K562 (cell line): ENCODE data around the gene TP53I13. TPM values are rescaled to one million over a fixed set of nuclear protein-coding genes. Genes with fewer than 3 reads are reported as not detected.

ENCODE experiments used
- ATAC-seq: fragments of 200-7000 bp; cut with Tn5 transposase; 3 replicates; pipeline ENCODE4 v1.9.1; 2020; ENCODE audit warnings: moderate library complexity
- BruUV-seq: library from RNA; stranded (reverse); fragments of 400-500 nt; replicated peaks from 2 replicates; lab custom pipeline; 2021; lab: Mats Ljungman, UMichigan
- CTCF ChIA-PET: fragments of 300-600 bp; formaldehyde crosslinking; extraction: SDS; loops from one replicate; lab custom pipeline; 2021; ENCODE audit warnings: low intra/inter-chr PET ratio; lab: Yijun Ruan, JAX
- POLR2A ChIA-PET: fragments of 300-600, 350-650 bp; sonication (Branson Sonifier 250); formaldehyde crosslinking; extraction: SDS; loops from one replicate; lab custom pipeline; 2021; ENCODE audit warnings: antibody characterized with exemption, inconsistent platforms; lab: Yijun Ruan, JAX
- DNase-seq, 4 experiments: peaks; one replicate each; pipeline versions ENCODE4 v3.0.0 to v3.0.0-alpha.2; 2011 to 2018; ENCODE audit warnings: low spot score in 3 of 4, mixed read lengths in 3 of 4; ENCODE audit errors: extremely low read depth in 1 of 4
- FAIRE-seq: peaks from 2 replicates; lab custom pipeline; 2011; peaks lifted over from hg19 to GRCh38; lab: Jason Lieb, UNC
- H2AFZ ChIP-seq: 2 replicates; pipeline ENCODE4 v1.6.0; 2011; ENCODE audit warnings: low read depth, low read length, control low read depth, inconsistent platforms
- H3K27ac ChIP-seq: fragments of 200-600 bp; 3 replicates; pipeline ENCODE4 v1.8.0; 2011; ENCODE audit warnings: low read depth, mild to moderate bottlenecking, control low read depth, inconsistent platforms, low read length, moderate library complexity, mixed read lengths; ENCODE audit errors: extremely low read depth
- H3K27me3 ChIP-seq, 2 experiments: fragments of 300-600 bp in 1 of 2; 2 replicates in 1 of 2; 3 replicates in 1 of 2; pipeline versions ENCODE4 v1.6.0 to v1.8.0; 2011; ENCODE audit warnings: inconsistent platforms in 2 of 2, low read length in 2 of 2, mild to moderate bottlenecking in 1 of 2, mixed read lengths in 1 of 2, moderate library complexity in 1 of 2; ENCODE audit not compliant: control insufficient read depth in 2 of 2, insufficient read depth in 2 of 2
- H3K36me3 ChIP-seq: fragments of 300-600 bp; 3 replicates; pipeline ENCODE4 v1.8.0; 2011; ENCODE audit warnings: mild to moderate bottlenecking, low read length, inconsistent platforms; ENCODE audit not compliant: control insufficient read depth, insufficient read depth
- H3K4me1 ChIP-seq, 2 experiments: fragments of 200-600 bp in 1 of 2; replicated peaks in 1 of 2; 2 replicates in 1 of 2; 3 replicates in 1 of 2; pipeline versions ENCODE4 v1.5.1 to v1.8.0; 2011; ENCODE audit warnings: inconsistent platforms in 2 of 2, low read length in 2 of 2, mild to moderate bottlenecking in 1 of 2, mixed read lengths in 1 of 2, moderate library complexity in 1 of 2; ENCODE audit not compliant: control insufficient read depth in 2 of 2, insufficient read depth in 2 of 2
- H3K4me2 ChIP-seq: 2 replicates; pipeline ENCODE4 v1.6.1; 2011; ENCODE audit warnings: low read length, control low read depth, inconsistent platforms, mixed read lengths; ENCODE audit not compliant: insufficient read depth
- H3K4me3 ChIP-seq: fragments of 200-600 bp; sonication (generic), shearing (Covaris generic); 2 replicates; pipeline ENCODE4 v1.5.1; 2016; ENCODE audit warnings: control low read depth, inconsistent platforms
- H3K79me2 ChIP-seq: fragments of 200-600 bp; 3 replicates; pipeline ENCODE4 v1.8.0; 2011; ENCODE audit warnings: low read length, inconsistent platforms; ENCODE audit not compliant: control insufficient read depth, insufficient read depth
- H3K9ac ChIP-seq, 2 experiments: 2 replicates each; pipeline versions ENCODE4 v1.6.0 to v1.6.1; 2011; ENCODE audit warnings: low read depth in 2 of 2, low read length in 2 of 2, control low read depth in 1 of 2, inconsistent platforms in 1 of 2, mild to moderate bottlenecking in 1 of 2, mixed read lengths in 1 of 2; ENCODE audit not compliant: insufficient read depth in 1 of 2
- H3K9me1 ChIP-seq: one replicate; pipeline ENCODE4 v1.6.0; 2011; ENCODE audit warnings: inconsistent platforms, mild to moderate bottlenecking, low read length, moderate library complexity; ENCODE audit not compliant: control insufficient read depth, insufficient read depth
- H3K9me3 ChIP-seq: replicated peaks from 2 replicates; pipeline ENCODE4 v1.5.1; 2011; ENCODE audit warnings: low read depth, low read length, inconsistent platforms; ENCODE audit not compliant: control insufficient read depth, insufficient read depth
- H4K20me1 ChIP-seq: replicated peaks from 2 replicates; pipeline ENCODE4 v1.6.1; 2011; ENCODE audit warnings: low read length, inconsistent platforms, mixed read lengths; ENCODE audit not compliant: control insufficient read depth, insufficient read depth
- LCOR ChIP-seq: sonication (generic); formaldehyde crosslinking; IDR thresholded peaks from 2 replicates; pipeline ENCODE4 v1.8.0; 2022; ENCODE audit warnings: mild to moderate bottlenecking, missing genetic modification reagents
- MCM5 ChIP-seq: fragments of 450-650 bp; IDR thresholded peaks from 2 replicates; pipeline ENCODE4 v1.6.1; 2016; ENCODE audit warnings: low read depth
- NFE2L1 ChIP-seq: fragments of 450-650 bp; IDR thresholded peaks from 2 replicates; pipeline ENCODE4 v1.6.1; 2016; ENCODE audit warnings: missing genetic modification characterization, low read depth, mild to moderate bottlenecking, missing compliant biosample characterization, moderate library complexity, borderline replicate concordance
- NFRKB ChIP-seq: fragments of 450-650 bp; IDR thresholded peaks from 2 replicates; pipeline ENCODE4 v1.6.1; 2016; ENCODE audit warnings: low read depth
- SP1 ChIP-seq: sonication (generic); formaldehyde crosslinking; IDR thresholded peaks from 2 replicates; pipeline ENCODE4 v1.8.1; 2022; ENCODE audit warnings: mild to moderate bottlenecking, missing genetic modification reagents
- SRSF7 ChIP-seq: fragments of 200-400 bp; formaldehyde crosslinking; optimal IDR thresholded peaks from 2 replicates; pipeline ENCODE3; 2017; ENCODE audit warnings: mild to moderate bottlenecking, low read depth, low read length
- TCF7 ChIP-seq: sonication (generic); IDR thresholded peaks from 2 replicates; pipeline ENCODE4 v1.6.1; 2016; ENCODE audit warnings: antibody characterized with exemption, borderline replicate concordance
- ZNF12 ChIP-seq: sonication (generic); formaldehyde crosslinking; IDR thresholded peaks from 2 replicates; pipeline ENCODE4 v1.4.0; 2020; ENCODE audit warnings: mild to moderate bottlenecking, missing genetic modification reagents
- ZNF184 ChIP-seq: sonication (generic); formaldehyde crosslinking; IDR thresholded peaks from 2 replicates; pipeline ENCODE4 v1.5.0; 2020; ENCODE audit warnings: missing genetic modification reagents
- ZNF3 ChIP-seq: fragments of 250-450 bp; sonication (Bioruptor Pico); IDR thresholded peaks from 2 replicates; pipeline ENCODE4 v1.5.0; 2021; ENCODE audit warnings: mild to moderate bottlenecking, moderate library complexity
- ZNF583 ChIP-seq: fragments of 250-450 bp; sonication (Bioruptor Pico); IDR thresholded peaks from 2 replicates; pipeline ENCODE4 v1.4.0; 2020
- ZNF584 ChIP-seq: fragments of 200-800 bp; sonication (Bioruptor generic); IDR thresholded peaks from 2 replicates; pipeline ENCODE4 v1.6.1; 2016; ENCODE audit warnings: low read depth, mild to moderate bottlenecking, missing genetic modification characterization, missing compliant biosample characterization
- WGBS: fragments of 100-300 bp; shearing (Covaris generic); methylation state at CpG from one replicate; pipeline ENCODE4 v1.1.6; 2016; ENCODE audit warnings: low coverage, mixed read lengths; ENCODE audit not compliant: insufficient coverage; ENCODE audit errors: missing lambda C conversion rate; 5-methylcytosine and 5-hydroxymethylcytosine counted together
- in situ Hi-C: fragments of 300-500 bp; cut with MboI; formaldehyde crosslinking; loops from 4 replicates; pipeline ENCODE4 v1.15.0; 2018; ENCODE audit warnings: inconsistent platforms, mixed read lengths
- intact Hi-C: fragments of 100-400 bp; cut with micrococcal nuclease; formaldehyde crosslinking; loops from 2 replicates; pipeline ENCODE4 v1.14.2; 2022
- polyA plus RNA-seq, 8 experiments: library from polyadenylated mRNA; depleted of rRNA in 4 of 8; stranded (reverse) in 5 of 8; unstranded in 3 of 8; fragments of >200 nt; fragmentation: Nextera tagmentation in 2 of 8; fragmentation: Illumina TruSeq in 1 of 8; extraction: Ambion mirVana in 2 of 8; extraction: Trizol in 1 of 8; gene quantifications; 2 replicates each; pipeline versions ENCODE4 v1.2.1 to v1.2.3, GENCODE V29; 2011 to 2014; ENCODE audit warnings: inconsistent platforms in 1 of 8, missing spikeins in 1 of 8
- total RNA-seq, 7 experiments: library from RNA; depleted of rRNA in 6 of 7; stranded (reverse); fragments of >200 nt in 6 of 7; fragmentation: Illumina TruSeq in 2 of 7; extraction: Trizol in 2 of 7; gene quantifications; 2 replicates each; pipeline versions ENCODE4 v1.2.1 to v1.2.3, GENCODE V29; 2011 to 2021; ENCODE audit warnings: low replicate concordance in 1 of 7
- TF ChIP-seq, protein P1 (sequence below), 2 experiments: IDR thresholded peaks; 2 replicates each; pipeline ENCODE4 v1.6.1; 2011; ENCODE audit warnings: borderline replicate concordance in 1 of 2, control low read depth in 1 of 2, low read depth in 1 of 2, low read length in 1 of 2, mild to moderate bottlenecking in 1 of 2, mixed read lengths in 1 of 2, moderate library complexity in 1 of 2; ENCODE audit not compliant: insufficient read depth in 1 of 2, insufficient read length in 1 of 2, poor library complexity in 1 of 2, severe bottlenecking in 1 of 2; ENCODE audit errors: extremely low read depth in 1 of 2

TP53I13 gene
- total and polyA plus RNA-seq, 9 of the 15 experiments (the other 6 are each of a cell fraction or from before 2014, with no cell fraction given): 0.08 to 28.3 (median 9.1) TPM

DNA sequence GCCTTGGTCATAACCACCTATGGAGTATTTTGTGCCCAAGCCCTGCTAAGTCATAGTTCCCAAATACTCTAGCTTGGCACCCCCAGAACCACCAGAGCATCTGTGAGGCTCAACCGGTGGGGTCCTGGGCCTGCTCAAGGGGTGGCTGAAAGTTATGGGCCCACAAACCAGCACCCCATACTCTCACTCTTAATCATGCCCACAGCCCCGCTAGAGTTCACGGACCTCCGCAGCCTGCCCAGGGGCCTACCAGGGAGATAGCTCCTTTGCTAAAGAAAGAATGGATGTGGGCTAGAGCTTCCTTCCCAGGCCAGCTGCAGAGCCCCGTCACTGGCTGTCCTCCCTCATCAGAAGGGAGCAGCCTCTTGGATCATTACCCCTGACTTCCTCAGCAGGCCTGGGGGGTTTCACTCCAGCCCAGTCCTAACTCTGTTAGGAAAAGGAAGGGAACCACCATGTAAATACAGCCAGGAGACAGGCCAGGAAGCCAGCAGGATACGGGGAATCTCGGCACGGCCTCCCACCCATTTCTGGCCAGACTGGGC is 19.6 kb downstream of the TP53I13 start:
- no peaks in the 10 kb centered on the region for H3K27me3 ChIP-seq
- peak overlapping the region; percentile 45 to 92 for H3K9ac ChIP-seq
- FAIRE-seq (no peak), ATAC-seq (no peak), DNase-seq (no peak)
- TF ChIP-seq LCOR (CRISPR knock-in tag) (no peak), ZNF583 (no peak), TCF7 (no peak), ZNF184 (no peak), ZNF584 (CRISPR knock-in tag) (no peak), SP1 (CRISPR knock-in tag) (no peak), ZNF12 (CRISPR knock-in tag) (no peak), NFE2L1 (tag) (no peak), NFRKB (no peak), SRSF7 (no peak), ZNF3 (CRISPR knock-in tag) (no peak), MCM5 (no peak)
- TF ChIP-seq, protein P1, sequence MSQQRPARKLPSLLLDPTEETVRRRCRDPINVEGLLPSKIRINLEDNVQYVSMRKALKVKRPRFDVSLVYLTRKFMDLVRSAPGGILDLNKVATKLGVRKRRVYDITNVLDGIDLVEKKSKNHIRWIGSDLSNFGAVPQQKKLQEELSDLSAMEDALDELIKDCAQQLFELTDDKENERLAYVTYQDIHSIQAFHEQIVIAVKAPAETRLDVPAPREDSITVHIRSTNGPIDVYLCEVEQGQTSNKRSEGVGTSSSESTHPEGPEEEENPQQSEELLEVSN (IDR thresholded peaks at IDR 0.05; ENCODE audit: borderline replicate concordance in 1 of 2, extremely low read depth in 1 of 2, insufficient read depth in 1 of 2, insufficient read length in 1 of 2, low read depth in 1 of 2, low read length in 1 of 2, poor library complexity in 1 of 2, severe bottlenecking in 1 of 2): no peak
- H3K36me3 ChIP-seq: no peaks in the 10 kb centered on the region
- intact Hi-C loops (no loop called here), in situ Hi-C loops (no loop called here)
- H3K27ac ChIP-seq: no peak overlapping the region
- no TSS peak for BruUV-seq
- H3K4me1 ChIP-seq: peaks cover 40 to 72% of the 10 kb centered on the region in 2 experiments
- CTCF ChIA-PET: no interaction called here
- H2AFZ ChIP-seq: peak overlapping the region; percentile 7; the same call in 1 of the 2 replicates
- no peaks in the 10 kb centered on the region for H3K9me3 ChIP-seq
- peaks cover 2% of the 10 kb centered on the region for H3K9me1 ChIP-seq
- H3K4me2 ChIP-seq: peak overlapping the region; percentile 86
- H4K20me1 ChIP-seq: no peaks in the 10 kb centered on the region; the same call in 1 of the 2 replicates
- peak overlapping the region; percentile 56 for H3K4me3 ChIP-seq
- peaks cover 24% of the 10 kb centered on the region for H3K79me2 ChIP-seq
- WGBS: 66% methylated on average over 8 of the region's 8 CpGs
- POLR2A ChIA-PET: interaction anchor here (0.8 to 3.8 kb wide), 4 partner anchors 11 to 52 kb away, joined by 3 to 25 read pairs (median 4); no protein-coding TSS in a partner anchor
